ENCODE measurements around the gene BEST2.

Gene BEST2

GRCh38 chr19:12800923-12801465 is 49.4 kb downstream of the BEST2 start:
- DNase-seq (ENCODE audit: low read depth), result no peak

- DNase-seq (ENCODE audit: low read depth), result no peak
Measured at GRCh38 chr19:12801466-12802266, 50.1 kb downstream of the BEST2 start, which contains the start of the genes PRDX2 and THSD8. TSS of gene PRDX2 (minus strand) at chr19:12801800. CDS start at chr19:12801261, 539 bp downstream. TSS of gene THSD8 (plus strand) at chr19:12802069. CDS start at chr19:12802072, 3 bp downstream.

GRCh38 chr19:12802267-12803106 is 50.9 kb downstream of the BEST2 start:
- no peak for DNase-seq (ENCODE audit: low read depth)

- DNase-seq (ENCODE audit: low read depth), result no peak
Measured at GRCh38 chr19:12804051-12804450, 52.5 kb downstream of the BEST2 start.

GRCh38 chr19:12806242-12807081 is 54.9 kb downstream of the BEST2 start, which contains the start of gene RNASEH2A:
TSS of gene RNASEH2A (plus strand) at chr19:12806584. CDS start at chr19:12806674, 90 bp downstream.
- DNase-seq (ENCODE audit: low read depth), result no peak
